GM12878 (cell line): ENCODE data around the gene LTA. TPM values are rescaled to one million over a fixed set of nuclear protein-coding genes. Genes with fewer than 3 reads are reported as not detected.

Source experiments
- ASH2L ChIP-seq: fragments of 300-600, 200-600 bp; sonication (generic); IDR thresholded peaks from 2 replicates; pipeline ENCODE4 v1.6.1; 2017; ENCODE audit warnings: low read depth, mild to moderate bottlenecking, borderline replicate concordance
- CREM ChIP-seq: IDR thresholded peaks from 2 replicates; pipeline ENCODE4 v1.6.1; 2014; ENCODE audit warnings: antibody characterized with exemption, low read depth
- EP300 ChIP-seq, 2 experiments: fragments of 150-350 bp in 1 of 2; IDR thresholded peaks; 2 replicates each; pipeline ENCODE4 v1.6.1; 2011 to 2012; ENCODE audit warnings: low read depth in 2 of 2, low read length in 2 of 2, borderline replicate concordance in 1 of 2, improper control_type of control experiment in 1 of 2, inconsistent platforms in 1 of 2; ENCODE audit not compliant: control insufficient read depth in 1 of 2
- EZH2 ChIP-seq: IDR thresholded peaks from 2 replicates; pipeline ENCODE4 v1.6.1; 2012; ENCODE audit warnings: low read depth, mild to moderate bottlenecking, control low read depth, inconsistent platforms, low read length, borderline replicate concordance; ENCODE audit not compliant: control insufficient read depth
- IKZF2 ChIP-seq, 2 experiments: fragments of 450-650 bp; IDR thresholded peaks; 2 replicates each; pipeline ENCODE4 v1.6.1; 2017; ENCODE audit warnings: mild to moderate bottlenecking in 2 of 2, moderate library complexity in 2 of 2
- MTA3 ChIP-seq: IDR thresholded peaks from 2 replicates; pipeline ENCODE4 v1.6.1; 2012; ENCODE audit warnings: low read length, inconsistent platforms, borderline replicate concordance
- NR2C2 ChIP-seq: IDR thresholded peaks from 2 replicates; pipeline ENCODE4 v1.6.1; 2011; ENCODE audit warnings: borderline replicate concordance, low read depth; ENCODE audit not compliant: control insufficient read depth, insufficient read length
- PAX5 ChIP-seq: IDR thresholded peaks from 2 replicates; pipeline ENCODE4 v1.6.1; 2011; ENCODE audit warnings: low read depth, low read length, borderline replicate concordance
- PAX8 ChIP-seq: fragments of 450-650 bp; IDR thresholded peaks from 2 replicates; pipeline ENCODE4 v1.6.1; 2017; ENCODE audit warnings: mild to moderate bottlenecking, moderate library complexity
- PML ChIP-seq: IDR thresholded peaks from 2 replicates; pipeline ENCODE4 v1.6.1; 2012; ENCODE audit warnings: low read length, inconsistent platforms
- POLR2A ChIP-seq: IDR thresholded peaks from 2 replicates; pipeline ENCODE4 v1.6.1; 2011; ENCODE audit warnings: low read depth, mild to moderate bottlenecking, low read length
- POLR2AphosphoS5 ChIP-seq: IDR thresholded peaks from 2 replicates; pipeline ENCODE4 v1.6.1; 2011; ENCODE audit warnings: mild to moderate bottlenecking, low read length, inconsistent platforms
- SREBF2 ChIP-seq: IDR thresholded peaks from 2 replicates; pipeline ENCODE4 v1.6.1; 2012; ENCODE audit warnings: mild to moderate bottlenecking, low read length
- ZNF24 ChIP-seq: fragments of 450-650 bp; IDR thresholded peaks from 2 replicates; pipeline ENCODE4 v1.6.1; 2017; ENCODE audit warnings: antibody characterized with exemption, mild to moderate bottlenecking
- ZNF274 ChIP-seq: IDR thresholded peaks from one replicate; pipeline ENCODE4 v1.8.0; 2011; ENCODE audit not compliant: insufficient read length, insufficient read depth
- ZNF622 ChIP-seq: fragments of 450-650 bp; IDR thresholded peaks from 2 replicates; pipeline ENCODE4 v1.6.1; 2017; ENCODE audit warnings: mild to moderate bottlenecking, inconsistent platforms
- polyA plus RNA-seq, 11 experiments: library from polyadenylated mRNA; depleted of rRNA in 4 of 11; unstranded in 6 of 11; stranded (reverse) in 5 of 11; fragments of >200 nt; fragmentation: Nextera tagmentation in 4 of 11; fragmentation: Illumina TruSeq in 1 of 11; extraction: Ambion mirVana in 4 of 11; extraction: Trizol in 1 of 11; gene quantifications; 1 replicate in 1 of 11; 2 replicates in 10 of 11; pipeline versions ENCODE4 v1.2.1 to v1.2.3, GENCODE V29; 2011 to 2016; ENCODE audit warnings: inconsistent platforms in 2 of 11, missing spikeins in 2 of 11, low read depth in 1 of 11
- total RNA-seq, 4 experiments: library from RNA; depleted of rRNA in 3 of 4; stranded (reverse); fragments of >200 nt in 3 of 4; fragmentation: Illumina TruSeq in 1 of 4; extraction: Trizol in 1 of 4; gene quantifications; 2 replicates each; pipeline versions ENCODE4 v1.2.1 to v1.2.3, GENCODE V29; 2013 to 2021
- TF ChIP-seq, protein P1 (sequence below): fragments of 450-650 bp; IDR thresholded peaks from 2 replicates; pipeline ENCODE4 v1.6.1; 2017; ENCODE audit warnings: mild to moderate bottlenecking, moderate library complexity
- TF ChIP-seq, protein P2 (sequence below): IDR thresholded peaks from 2 replicates; pipeline ENCODE4 v1.6.1; 2012; ENCODE audit warnings: mild to moderate bottlenecking, low read depth, low read length
- TF ChIP-seq, protein P3 (sequence below): fragments of 450-650 bp; IDR thresholded peaks from 2 replicates; pipeline ENCODE4 v1.6.1; 2016; ENCODE audit warnings: mild to moderate bottlenecking, moderate library complexity, borderline replicate concordance

LTA gene
- total and polyA plus RNA-seq, 10 of the 15 experiments (the other 5 are each of a cell fraction or from before 2014, with no cell fraction given) = 27.5 to 100 (median 75.1) TPM

DNA sequence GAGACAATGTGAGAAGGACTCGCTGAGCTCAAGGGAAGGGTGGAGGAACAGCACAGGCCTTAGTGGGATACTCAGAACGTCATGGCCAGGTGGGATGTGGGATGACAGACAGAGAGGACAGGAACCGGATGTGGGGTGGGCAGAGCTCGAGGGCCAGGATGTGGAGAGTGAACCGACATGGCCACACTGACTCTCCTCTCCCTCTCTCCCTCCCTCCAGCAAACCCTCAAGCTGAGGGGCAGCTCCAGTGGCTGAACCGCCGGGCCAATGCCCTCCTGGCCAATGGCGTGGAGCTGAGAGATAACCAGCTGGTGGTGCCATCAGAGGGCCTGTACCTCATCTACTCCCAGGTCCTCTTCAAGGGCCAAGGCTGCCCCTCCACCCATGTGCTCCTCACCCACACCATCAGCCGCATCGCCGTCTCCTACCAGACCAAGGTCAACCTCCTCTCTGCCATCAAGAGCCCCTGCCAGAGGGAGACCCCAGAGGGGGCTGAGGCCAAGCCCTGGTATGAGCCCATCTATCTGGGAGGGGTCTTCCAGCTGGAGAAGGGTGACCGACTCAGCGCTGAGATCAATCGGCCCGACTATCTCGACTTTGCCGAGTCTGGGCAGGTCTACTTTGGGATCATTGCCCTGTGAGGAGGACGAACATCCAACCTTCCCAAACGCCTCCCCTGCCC is 4.9 kb downstream of the LTA start (continued):
- TF ChIP-seq CREM (peak; percentile 33; the same call in 1 of the 2 replicates), ZNF274 (no peak), POLR2A (peak; percentile 70), PML (no peak), EP300 (IDR thresholded peaks at IDR 0.05; ENCODE audit: borderline replicate concordance in 1 of 2, control insufficient read depth in 1 of 2, low read depth in 2 of 2, low read length in 2 of 2) (0 out of 4 replicates have a peak, but pooled peaks of 1 of the 2 experiments have one; percentile 29), POLR2AphosphoS5 (peak; percentile 77), NR2C2 (no peak), PAX5 (0 out of 2 replicates have a peak, but pooled peaks have one; percentile 12), MTA3 (no peak), ZNF622 (no peak), IKZF2 (IDR thresholded peaks at IDR 0.05) (peak; percentile 49 to 62; a peak in 1 of 4 replicates), EZH2 (no peak), SREBF2 (no peak), ZNF24 (no peak), PAX8 (no peak), ASH2L (no peak)
- TF ChIP-seq, protein P1, sequence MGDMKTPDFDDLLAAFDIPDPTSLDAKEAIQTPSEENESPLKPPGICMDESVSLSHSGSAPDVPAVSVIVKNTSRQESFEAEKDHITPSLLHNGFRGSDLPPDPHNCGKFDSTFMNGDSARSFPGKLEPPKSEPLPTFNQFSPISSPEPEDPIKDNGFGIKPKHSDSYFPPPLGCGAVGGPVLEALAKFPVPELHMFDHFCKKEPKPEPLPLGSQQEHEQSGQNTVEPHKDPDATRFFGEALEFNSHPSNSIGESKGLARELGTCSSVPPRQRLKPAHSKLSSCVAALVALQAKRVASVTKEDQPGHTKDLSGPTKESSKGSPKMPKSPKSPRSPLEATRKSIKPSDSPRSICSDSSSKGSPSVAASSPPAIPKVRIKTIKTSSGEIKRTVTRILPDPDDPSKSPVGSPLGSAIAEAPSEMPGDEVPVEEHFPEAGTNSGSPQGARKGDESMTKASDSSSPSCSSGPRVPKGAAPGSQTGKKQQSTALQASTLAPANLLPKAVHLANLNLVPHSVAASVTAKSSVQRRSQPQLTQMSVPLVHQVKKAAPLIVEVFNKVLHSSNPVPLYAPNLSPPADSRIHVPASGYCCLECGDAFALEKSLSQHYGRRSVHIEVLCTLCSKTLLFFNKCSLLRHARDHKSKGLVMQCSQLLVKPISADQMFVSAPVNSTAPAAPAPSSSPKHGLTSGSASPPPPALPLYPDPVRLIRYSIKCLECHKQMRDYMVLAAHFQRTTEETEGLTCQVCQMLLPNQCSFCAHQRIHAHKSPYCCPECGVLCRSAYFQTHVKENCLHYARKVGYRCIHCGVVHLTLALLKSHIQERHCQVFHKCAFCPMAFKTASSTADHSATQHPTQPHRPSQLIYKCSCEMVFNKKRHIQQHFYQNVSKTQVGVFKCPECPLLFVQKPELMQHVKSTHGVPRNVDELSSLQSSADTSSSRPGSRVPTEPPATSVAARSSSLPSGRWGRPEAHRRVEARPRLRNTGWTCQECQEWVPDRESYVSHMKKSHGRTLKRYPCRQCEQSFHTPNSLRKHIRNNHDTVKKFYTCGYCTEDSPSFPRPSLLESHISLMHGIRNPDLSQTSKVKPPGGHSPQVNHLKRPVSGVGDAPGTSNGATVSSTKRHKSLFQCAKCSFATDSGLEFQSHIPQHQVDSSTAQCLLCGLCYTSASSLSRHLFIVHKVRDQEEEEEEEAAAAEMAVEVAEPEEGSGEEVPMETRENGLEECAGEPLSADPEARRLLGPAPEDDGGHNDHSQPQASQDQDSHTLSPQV = no peak
- TF ChIP-seq, protein P2, sequence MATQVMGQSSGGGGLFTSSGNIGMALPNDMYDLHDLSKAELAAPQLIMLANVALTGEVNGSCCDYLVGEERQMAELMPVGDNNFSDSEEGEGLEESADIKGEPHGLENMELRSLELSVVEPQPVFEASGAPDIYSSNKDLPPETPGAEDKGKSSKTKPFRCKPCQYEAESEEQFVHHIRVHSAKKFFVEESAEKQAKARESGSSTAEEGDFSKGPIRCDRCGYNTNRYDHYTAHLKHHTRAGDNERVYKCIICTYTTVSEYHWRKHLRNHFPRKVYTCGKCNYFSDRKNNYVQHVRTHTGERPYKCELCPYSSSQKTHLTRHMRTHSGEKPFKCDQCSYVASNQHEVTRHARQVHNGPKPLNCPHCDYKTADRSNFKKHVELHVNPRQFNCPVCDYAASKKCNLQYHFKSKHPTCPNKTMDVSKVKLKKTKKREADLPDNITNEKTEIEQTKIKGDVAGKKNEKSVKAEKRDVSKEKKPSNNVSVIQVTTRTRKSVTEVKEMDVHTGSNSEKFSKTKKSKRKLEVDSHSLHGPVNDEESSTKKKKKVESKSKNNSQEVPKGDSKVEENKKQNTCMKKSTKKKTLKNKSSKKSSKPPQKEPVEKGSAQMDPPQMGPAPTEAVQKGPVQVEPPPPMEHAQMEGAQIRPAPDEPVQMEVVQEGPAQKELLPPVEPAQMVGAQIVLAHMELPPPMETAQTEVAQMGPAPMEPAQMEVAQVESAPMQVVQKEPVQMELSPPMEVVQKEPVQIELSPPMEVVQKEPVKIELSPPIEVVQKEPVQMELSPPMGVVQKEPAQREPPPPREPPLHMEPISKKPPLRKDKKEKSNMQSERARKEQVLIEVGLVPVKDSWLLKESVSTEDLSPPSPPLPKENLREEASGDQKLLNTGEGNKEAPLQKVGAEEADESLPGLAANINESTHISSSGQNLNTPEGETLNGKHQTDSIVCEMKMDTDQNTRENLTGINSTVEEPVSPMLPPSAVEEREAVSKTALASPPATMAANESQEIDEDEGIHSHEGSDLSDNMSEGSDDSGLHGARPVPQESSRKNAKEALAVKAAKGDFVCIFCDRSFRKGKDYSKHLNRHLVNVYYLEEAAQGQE = no peak
- TF ChIP-seq, protein P3, sequence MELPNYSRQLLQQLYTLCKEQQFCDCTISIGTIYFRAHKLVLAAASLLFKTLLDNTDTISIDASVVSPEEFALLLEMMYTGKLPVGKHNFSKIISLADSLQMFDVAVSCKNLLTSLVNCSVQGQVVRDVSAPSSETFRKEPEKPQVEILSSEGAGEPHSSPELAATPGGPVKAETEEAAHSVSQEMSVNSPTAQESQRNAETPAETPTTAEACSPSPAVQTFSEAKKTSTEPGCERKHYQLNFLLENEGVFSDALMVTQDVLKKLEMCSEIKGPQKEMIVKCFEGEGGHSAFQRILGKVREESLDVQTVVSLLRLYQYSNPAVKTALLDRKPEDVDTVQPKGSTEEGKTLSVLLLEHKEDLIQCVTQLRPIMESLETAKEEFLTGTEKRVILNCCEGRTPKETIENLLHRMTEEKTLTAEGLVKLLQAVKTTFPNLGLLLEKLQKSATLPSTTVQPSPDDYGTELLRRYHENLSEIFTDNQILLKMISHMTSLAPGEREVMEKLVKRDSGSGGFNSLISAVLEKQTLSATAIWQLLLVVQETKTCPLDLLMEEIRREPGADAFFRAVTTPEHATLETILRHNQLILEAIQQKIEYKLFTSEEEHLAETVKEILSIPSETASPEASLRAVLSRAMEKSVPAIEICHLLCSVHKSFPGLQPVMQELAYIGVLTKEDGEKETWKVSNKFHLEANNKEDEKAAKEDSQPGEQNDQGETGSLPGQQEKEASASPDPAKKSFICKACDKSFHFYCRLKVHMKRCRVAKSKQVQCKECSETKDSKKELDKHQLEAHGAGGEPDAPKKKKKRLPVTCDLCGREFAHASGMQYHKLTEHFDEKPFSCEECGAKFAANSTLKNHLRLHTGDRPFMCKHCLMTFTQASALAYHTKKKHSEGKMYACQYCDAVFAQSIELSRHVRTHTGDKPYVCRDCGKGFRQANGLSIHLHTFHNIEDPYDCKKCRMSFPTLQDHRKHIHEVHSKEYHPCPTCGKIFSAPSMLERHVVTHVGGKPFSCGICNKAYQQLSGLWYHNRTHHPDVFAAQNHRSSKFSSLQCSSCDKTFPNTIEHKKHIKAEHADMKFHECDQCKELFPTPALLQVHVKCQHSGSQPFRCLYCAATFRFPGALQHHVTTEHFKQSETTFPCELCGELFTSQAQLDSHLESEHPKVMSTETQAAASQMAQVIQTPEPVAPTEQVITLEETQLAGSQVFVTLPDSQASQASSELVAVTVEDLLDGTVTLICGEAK = peak; percentile 74; the same call in 1 of the 2 replicates
